Thoracic aorta (tissue), 2 donors: ENCODE results near the gene PAOX. TPM values are rescaled to one million over a fixed set of nuclear protein-coding genes. Genes with fewer than 3 reads are reported as not detected.

Experiments
- ATAC-seq: fragments of 150-250 bp; one replicate; pipeline ENCODE4 v1.8.0; 2017; ENCODE audit warnings: low read depth; ENCODE audit not compliant: insufficient number of reproducible peaks, low FRiP score
- DNase-seq: peaks from one replicate; pipeline ENCODE4 v3.0.0-alpha.2; 2020; ENCODE audit warnings: low spot score
- H3K27ac ChIP-seq, 2 donors: fragments of 200-600 bp; sonication (generic); 1 replicate in 1 of 2; 2 replicates in 1 of 2; pipeline ENCODE4 v1.5.1; 2016; ENCODE audit warnings: mild to moderate bottlenecking in 2 of 2, moderate library complexity in 2 of 2
- H3K27me3 ChIP-seq: fragments of 200-600 bp; sonication (generic); replicated peaks from 2 replicates; pipeline ENCODE4 v1.6.0; 2016; ENCODE audit warnings: mild to moderate bottlenecking; ENCODE audit not compliant: insufficient read depth
- H3K36me3 ChIP-seq: fragments of 200-600 bp; sonication (generic); one replicate; pipeline ENCODE4 v1.5.1; 2016
- H3K4me1 ChIP-seq, 2 donors: fragments of 200-600 bp; sonication (generic); 1 replicate in 1 of 2; 2 replicates in 1 of 2; pipeline versions ENCODE4 v1.5.1 to v1.6.0; 2016; ENCODE audit warnings: low read depth in 2 of 2, mild to moderate bottlenecking in 1 of 2; ENCODE audit not compliant: control insufficient read depth in 1 of 2
- H3K4me3 ChIP-seq: fragments of 200-600 bp; sonication (generic); 2 replicates; pipeline ENCODE4 v1.5.1; 2016; ENCODE audit warnings: mild to moderate bottlenecking
- H3K9me3 ChIP-seq: fragments of 200-600 bp; sonication (generic); 2 replicates; pipeline ENCODE4 v1.5.1; 2016
- CTCF ChIP-seq: fragments of 200-600 bp; sonication (generic); IDR thresholded peaks from one replicate; pipeline ENCODE4 v1.5.1; 2019; ENCODE audit warnings: antibody characterized with exemption
- total RNA-seq, 2 donors: library from RNA; depleted of rRNA; stranded (reverse); fragments of >200 nt; gene quantifications; one replicate each; pipeline versions ENCODE4 v1.1.0 to v1.2.3, GENCODE V29; 2016

Gene PAOX
- total RNA-seq, 2 donors from 2014 or later: 7.0 to 9.1 TPM

DNA sequence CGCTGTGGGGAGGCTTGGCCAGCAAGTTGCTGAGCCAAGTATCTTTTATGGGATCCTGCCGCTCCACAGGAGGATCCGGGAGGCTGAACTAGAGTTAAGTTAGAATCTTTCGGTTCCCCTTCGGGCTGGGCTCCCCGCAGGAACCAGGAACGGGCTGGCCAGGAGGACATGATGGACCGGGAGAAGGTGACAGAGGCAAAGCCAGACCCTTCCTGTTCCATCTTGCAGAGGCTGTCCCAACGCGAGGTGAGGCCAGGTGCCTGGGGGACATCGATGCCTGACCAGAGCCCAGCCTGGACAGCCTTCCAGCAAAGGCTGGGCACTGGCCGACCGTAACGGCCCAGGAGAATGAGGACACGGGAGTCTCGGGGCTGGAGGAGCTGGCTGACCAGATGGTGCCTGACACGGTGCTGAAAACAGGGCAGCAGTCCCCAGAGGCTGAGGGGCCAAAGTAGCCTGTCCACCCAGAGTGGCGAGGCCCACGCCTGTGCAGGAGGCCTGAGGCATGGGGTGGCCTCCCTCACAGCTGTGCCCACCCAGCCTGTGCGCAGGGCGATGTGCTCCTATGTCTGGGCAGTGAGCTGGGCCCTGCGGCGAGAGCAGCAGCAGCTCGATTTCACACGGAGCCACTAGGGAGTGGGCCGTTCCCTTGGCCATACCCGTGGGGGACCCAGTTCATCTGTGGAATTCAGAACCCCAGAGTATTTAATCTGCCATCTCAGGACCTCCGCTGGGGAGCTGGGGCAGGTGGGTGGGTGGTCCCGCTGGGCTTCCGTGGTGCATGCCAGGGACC, 1.8 kb upstream of the PAOX start:
- Histone ChIP-seq H3K36me3 (no peaks in the 10 kb centered on the region), H3K9me3 (no peaks in the 10 kb centered on the region), H3K4me1 (peaks cover 15 to 34% of the 10 kb centered on the region in 2 donors), H3K27me3 (no peaks in the 10 kb centered on the region), H3K27ac (no peak overlapping the region), H3K4me3 (peak overlapping the region; percentile 97)
- ATAC-seq (no peak), DNase-seq (no peak)
- no peak for TF ChIP-seq CTCF

GRCh38 chr10:133377818-133378250, 1.2 kb upstream of the PAOX start:
- DNase-seq: no peak

GRCh38 chr10:133378251-133379096, 588 bp upstream of the PAOX start:
- Histone ChIP-seq H3K4me3 (peak overlapping the region; percentile 97), H3K4me1 (peaks cover 12 to 31% of the 10 kb centered on the region in 2 donors), H3K36me3 (no peaks in the 10 kb centered on the region), H3K27ac (peak overlapping the region; percentile 58 to 70), H3K9me3 (no peaks in the 10 kb centered on the region), H3K27me3 (no peaks in the 10 kb centered on the region)
- TF ChIP-seq CTCF: no peak
- DNase-seq (no peak), ATAC-seq (no peak)

More at GRCh38 chr10:133377818-133378250, 1.2 kb upstream of the PAOX start:
- no peak for TF ChIP-seq CTCF
- peaks cover 12 to 31% of the 10 kb centered on the region in 2 donors for H3K4me1 ChIP-seq
- no peaks in the 10 kb centered on the region for H3K36me3 ChIP-seq
- no peaks in the 10 kb centered on the region for H3K27me3 ChIP-seq
- H3K27ac ChIP-seq: peak overlapping the region; percentile 58 to 70
- peak overlapping the region; percentile 97 for H3K4me3 ChIP-seq
- no peaks in the 10 kb centered on the region for H3K9me3 ChIP-seq
- ATAC-seq: no peak

DNA sequence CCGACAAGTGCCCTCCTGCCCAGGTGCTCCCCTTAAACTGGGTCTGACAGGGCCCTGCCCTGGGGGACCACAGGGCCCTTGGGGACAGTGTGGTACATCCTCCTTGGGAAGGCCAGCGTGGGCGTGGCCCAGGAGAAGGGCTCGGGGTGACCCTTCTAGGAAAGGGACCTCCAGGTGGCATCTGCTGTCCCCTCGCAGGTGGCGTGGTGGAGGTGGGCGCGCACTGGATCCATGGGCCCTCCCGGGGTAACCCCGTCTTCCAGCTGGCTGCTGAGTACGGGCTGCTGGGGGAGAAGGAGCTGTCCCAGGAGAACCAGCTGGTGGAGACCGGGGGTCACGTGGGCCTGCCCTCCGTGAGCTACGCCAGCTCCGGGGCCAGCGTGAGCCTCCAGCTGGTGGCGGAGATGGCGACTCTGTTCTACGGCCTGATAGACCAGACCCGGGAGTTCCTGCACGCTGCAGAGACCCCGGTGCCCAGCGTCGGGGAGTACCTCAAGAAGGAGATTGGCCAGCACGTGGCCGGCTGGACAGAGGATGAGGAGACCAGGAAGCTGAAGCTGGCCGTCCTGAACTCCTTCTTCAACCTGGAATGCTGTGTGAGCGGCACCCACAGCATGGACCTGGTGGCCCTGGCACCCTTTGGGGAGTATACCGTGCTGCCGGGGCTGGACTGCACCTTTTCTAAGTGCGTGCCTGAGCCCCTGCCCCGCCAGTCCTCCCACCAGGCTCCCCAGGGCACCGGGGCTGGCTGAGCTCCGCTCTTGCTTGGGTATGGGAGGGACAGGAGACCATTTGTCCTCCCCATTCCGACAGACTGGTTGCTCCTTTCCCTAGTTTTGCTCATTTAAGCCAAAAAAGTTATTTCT, 972 bp downstream of the PAOX start:
- Histone ChIP-seq H3K9me3 (no peaks in the 10 kb centered on the region), H3K4me3 (peak overlapping the region; percentile 91), H3K27ac (peak overlapping the region; percentile 45 to 56), H3K36me3 (no peaks in the 10 kb centered on the region), H3K4me1 (peaks cover 7 to 24% of the 10 kb centered on the region in 2 donors), H3K27me3 (no peaks in the 10 kb centered on the region)
- DNase-seq (no peak), ATAC-seq (no peak)
- no peak for TF ChIP-seq CTCF
